GM21528 (cell line): ENCODE measurements around the gene AHCYL2.
"Not testable (repeated sequence)": the region's sequence is repeated elsewhere in the genome, so short reads cannot be mapped to it uniquely, and the experiment has no call there.

Source experiments
- ATAC-seq: cut with Tn5 transposase; IDR thresholded peaks from one replicate; pipeline ENCODE4 v1.9.1; 2021; ENCODE audit warnings: mild to moderate bottlenecking, moderate library complexity; ENCODE audit not compliant: unreplicated experiment, low FRiP score

The AHCYL2 gene

GRCh38 chr7:129240119-129240820 lies 15.4 kb downstream of the AHCYL2 start:
- ATAC-seq, result no peak

DNA sequence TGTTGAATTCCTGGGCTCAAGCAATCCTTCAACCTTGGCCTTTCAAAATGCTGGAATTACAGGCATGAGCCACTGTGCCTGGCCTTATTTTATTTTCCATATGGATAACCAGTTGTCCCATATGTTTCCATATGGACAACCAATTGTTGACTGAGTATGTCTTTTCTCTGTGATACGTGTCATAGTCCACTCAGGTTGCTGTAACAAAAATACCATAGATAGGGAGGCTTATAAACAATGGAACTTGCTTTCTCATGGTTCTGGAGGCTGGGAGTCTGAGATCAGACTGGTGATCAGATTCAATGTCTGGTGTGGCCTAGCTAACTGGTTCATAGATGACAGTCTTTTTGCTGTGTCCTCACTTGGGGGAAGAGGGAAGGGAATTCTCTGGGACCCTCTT lies 19.4 kb downstream of the AHCYL2 start:
- ATAC-seq, result no peak

- no peak for ATAC-seq
These were observed 20.7 kb downstream of the AHCYL2 start for GRCh38 chr7:129245533-129245932.

DNA sequence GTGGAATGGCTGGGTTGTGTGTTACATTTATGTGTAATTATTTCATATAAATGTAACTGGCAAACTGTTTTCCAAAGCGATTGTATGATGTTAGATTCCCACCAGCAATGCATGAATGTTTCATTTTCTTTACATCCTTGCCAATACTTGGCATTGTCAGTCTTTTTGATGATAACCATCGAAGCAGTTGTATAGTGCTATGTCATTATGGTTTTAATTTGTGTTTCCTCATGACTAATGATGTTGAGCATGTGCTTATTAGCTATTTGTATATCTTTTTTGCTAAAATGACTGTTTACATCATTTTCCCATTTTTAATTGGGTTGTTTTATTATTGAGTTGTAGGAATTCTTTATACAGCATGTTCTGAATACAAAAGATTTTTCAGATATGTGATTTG lies 22.3 kb downstream of the AHCYL2 start:
- no peak for ATAC-seq

- ATAC-seq, result no peak
These were observed 27.3 kb downstream of the AHCYL2 start for GRCh38 chr7:129252128-129252527.

DNA sequence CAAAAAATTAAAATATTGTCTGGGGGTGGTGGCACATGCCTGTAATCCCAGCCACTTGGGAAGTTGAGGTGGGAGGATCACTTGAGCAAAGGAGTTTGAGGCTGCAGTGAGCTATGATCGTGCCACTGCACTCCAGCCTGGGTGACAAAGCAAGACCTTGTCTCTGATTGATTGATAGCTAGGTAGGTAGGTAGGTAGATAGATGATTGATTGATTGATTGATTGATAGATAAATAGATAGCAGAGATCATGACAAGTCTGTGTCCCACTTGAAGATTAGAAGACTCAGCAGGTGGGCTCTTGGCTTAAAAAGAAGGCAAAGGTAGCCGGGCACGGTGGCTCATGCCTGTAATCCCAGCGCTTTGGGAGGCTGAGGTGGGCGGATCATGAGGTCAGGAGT lies 27.8 kb downstream of the AHCYL2 start:
- ATAC-seq, result not testable (repeated sequence)

GRCh38 chr7:129255800-129256199 lies 31.0 kb downstream of the AHCYL2 start:
- no peak for ATAC-seq

DNA sequence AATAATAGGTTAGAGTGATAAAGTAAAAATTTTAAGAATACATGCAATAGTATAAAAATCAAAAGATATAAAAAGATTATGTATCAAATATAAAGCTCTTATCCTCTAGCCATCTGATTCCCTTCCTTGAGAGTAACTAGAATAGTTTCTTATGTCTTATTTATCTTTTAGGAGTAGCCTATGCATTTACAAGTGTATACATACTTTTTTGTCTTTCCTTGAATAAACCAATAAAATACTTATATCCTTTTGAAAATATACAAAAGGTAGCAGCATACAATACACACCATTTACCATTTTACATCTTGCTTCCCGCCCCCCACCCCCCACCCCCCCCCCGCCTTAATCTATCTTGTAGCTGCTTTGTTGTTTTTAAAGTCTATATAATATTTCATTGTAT lies 31.4 kb downstream of the AHCYL2 start:
- no peak for ATAC-seq

- no peak for ATAC-seq
These were observed 32.3 kb downstream of the AHCYL2 start for GRCh38 chr7:129257168-129257567.

DNA sequence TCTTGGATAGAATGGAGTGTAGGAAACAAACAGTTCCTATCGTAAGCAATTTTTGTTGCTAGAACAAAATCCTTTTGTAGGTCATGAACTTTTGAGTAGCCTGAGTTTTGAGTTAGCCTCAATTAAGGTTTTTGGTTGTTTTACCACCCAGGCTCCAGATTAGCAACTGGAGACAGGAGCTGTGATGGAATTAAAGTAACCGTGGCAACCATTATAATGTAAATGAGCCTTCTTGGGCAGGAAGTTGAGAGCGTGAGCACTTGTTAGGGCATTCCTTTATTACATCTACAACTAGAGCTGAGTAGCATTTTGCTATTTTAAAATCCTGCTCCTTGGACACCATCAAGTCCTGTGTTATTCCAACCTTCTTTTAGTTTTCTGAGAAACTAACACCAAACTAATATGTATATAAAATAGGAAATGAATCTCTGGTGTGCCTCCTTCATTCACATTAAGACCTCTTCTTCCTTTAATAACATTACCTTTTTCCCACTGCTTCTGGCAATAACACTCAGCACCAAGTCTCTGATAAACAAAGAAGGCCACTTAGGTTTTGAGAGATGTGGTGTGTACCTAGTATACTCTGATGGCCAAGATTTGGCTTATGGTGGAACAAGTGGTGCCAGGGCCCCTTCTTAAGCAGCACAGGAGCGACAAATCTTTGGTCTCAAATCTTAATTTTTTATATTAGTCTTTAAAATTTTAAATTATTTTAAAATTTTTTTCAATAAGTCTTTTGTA lies 34.0 kb downstream of the AHCYL2 start:
- no peak for ATAC-seq

DNA sequence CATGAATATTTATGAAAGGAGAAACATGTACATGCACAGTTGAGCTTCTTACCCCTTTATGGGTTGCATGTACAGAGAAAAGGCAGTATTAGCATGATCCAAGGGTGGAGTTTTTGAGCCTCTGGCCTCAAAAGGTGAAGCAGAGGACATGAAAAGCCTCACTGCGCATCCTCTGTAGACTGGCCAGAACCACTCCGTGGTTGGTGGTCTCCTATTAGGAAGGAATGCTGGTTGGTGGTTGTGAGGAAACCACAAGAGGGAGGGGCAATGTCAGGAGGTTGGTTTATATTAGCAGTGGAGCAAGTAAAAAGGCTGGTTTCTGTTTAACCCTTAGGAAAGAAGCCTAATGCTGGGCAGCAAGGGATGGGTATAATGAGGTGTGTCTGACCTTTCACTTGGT lies 37.5 kb downstream of the AHCYL2 start:
- no peak for ATAC-seq

DNA sequence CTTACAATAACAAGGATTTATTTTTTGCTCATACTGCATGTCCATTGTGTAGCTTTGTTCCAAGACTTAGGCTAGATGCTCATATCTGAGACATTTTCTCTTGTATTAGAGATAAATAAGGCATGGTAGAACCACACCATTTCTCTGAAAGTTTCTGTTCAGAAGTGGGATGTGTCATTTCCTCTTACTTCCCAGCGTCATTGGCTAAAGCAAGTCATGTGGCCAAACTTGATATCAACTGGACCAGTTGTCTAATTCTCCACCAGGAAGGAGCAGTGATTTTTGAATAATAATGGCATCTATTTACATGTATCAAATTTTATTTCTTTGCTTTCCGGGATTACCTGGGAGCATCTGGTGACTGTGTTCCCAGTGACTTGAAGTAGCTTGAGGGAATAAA lies 38.3 kb downstream of the AHCYL2 start:
- ATAC-seq, result no peak

DNA sequence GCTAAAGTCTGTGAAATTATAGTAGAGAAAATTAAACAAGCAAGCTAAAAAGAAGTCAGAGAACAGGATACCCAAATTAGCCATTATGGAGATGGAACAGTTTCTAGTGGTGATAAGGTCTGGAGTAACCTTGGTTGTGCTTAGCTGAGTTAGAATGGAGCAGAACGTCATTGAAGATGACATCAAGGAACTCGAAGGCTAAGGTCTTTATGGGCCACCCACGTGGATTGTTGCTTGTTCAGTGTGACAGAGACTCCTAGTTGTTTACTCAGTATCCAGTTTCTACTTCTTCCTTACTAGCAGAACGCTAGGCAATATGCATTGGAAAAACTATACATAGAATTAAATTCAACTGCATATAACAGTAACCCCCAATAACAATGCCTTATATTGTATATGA lies 39.7 kb downstream of the AHCYL2 start:
- no peak for ATAC-seq

- ATAC-seq, result no peak
These were observed 40.5 kb downstream of the AHCYL2 start for GRCh38 chr7:129265328-129265727.

DNA sequence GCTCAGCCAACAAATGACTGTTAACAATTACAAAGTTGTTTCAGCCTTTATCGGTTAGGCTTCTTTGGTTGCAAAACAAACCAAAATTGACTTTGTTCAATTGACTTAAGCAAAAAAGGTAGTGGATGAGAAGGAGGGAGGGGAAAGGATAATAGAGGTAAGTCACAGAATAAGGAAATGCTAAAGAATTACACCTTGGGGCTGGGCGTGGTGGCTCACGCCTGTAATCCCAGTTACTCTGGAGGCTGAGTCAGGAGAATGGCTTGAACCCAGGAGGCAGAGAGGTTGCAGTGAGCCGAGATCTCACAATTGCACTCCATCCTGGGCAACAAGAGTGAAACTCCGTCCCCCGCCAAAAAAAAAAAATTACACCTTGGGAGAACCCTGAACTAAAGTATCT lies 41.4 kb downstream of the AHCYL2 start:
- no peak for ATAC-seq

DNA sequence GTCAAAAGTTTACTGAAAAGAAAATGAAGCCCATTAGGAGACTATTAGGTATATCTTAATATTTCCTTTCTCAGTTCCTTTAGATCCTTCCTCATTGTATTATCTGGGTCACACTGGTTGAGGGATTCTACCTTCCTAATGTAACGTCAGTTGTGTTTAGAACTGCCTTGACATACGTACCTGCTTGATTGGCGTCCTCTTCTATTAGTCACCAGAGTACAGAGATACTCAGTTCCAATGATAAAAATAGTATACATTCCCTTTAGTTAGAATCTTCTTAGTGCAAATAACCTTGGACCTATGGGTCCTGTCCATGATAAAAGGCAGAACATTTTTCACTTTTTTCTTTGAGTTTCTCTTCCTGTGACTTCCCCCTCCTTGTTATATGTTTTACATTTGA lies 45.2 kb downstream of the AHCYL2 start:
- ATAC-seq, result no peak

DNA sequence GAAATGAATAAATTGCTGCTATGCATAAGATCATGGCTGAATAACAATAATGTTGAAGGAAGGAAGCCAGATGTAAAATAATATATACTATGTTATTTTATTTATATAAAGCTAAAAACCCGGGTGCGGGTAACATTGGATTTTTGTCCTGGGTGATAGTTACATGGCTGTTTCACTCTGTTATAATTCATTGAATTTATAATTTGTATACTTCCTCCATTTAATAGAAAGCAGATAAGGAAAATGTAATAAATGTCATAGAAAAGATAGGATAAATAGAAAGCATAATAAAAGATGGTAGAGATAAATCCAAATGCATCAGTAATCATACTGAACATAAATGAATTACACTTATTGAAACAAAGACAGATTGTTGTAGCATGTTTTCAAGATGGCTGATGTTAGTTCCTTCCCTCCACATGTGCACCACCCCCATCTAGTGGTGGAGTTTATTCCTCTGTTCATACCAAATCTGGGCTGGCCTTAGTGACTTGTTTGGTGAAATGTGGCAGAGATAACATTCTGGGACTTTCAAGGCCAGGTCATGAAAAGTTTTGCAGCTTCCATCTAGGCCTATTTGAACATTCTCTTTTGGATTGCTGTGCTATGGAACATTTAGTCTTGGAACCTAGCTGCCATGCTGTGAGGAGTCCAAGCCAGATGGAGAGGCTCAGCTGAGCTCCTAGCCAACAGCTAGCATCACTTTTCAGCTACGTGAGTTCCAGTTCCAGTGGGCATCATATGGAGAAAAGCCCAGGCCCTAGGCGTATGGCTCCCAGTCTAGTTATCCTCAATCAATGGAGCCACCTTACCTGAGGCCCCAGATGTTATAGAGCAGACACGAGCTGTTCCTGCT lies 46.9 kb downstream of the AHCYL2 start:
- peak; percentile 64 for ATAC-seq

GRCh38 chr7:129273936-129274335 lies 49.1 kb downstream of the AHCYL2 start:
- no peak for ATAC-seq

- no peak for ATAC-seq
These were observed 52.8 kb downstream of the AHCYL2 start for GRCh38 chr7:129277629-129278028.

GRCh38 chr7:129278688-129279087 lies 53.9 kb downstream of the AHCYL2 start:
- no peak for ATAC-seq

DNA sequence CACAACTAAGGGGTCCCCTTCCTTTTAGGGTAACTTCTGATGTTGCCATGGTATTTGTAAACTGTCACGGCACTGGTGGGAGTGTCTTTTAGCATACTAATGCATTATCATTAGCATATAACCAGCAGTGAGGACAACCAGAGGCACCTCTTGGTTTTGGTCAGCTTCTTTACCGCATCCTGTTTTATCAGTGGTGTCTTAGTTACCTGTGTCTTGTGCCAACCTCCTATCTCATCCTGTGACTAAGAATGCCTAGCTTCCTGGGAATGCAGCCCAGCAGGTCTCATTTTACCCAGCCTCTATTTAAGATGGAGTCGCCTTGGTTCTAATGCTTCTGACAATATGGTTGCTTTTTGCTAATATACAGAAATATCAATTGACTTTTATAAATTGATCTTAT lies 54.9 kb downstream of the AHCYL2 start:
- no peak for ATAC-seq
